ENCODE results near the gene MICALL1. TPM values are rescaled to one million over a fixed set of nuclear protein-coding genes. Genes with fewer than 3 reads are reported as not detected.
"Not testable (repeated sequence)": the region's sequence is repeated elsewhere in the genome, so short reads cannot be mapped to it uniquely, and the experiment has no call there.

The MICALL1 gene
- total and polyA plus RNA-seq, 9 of the 15 experiments (the other 6 are each of a cell fraction or from before 2014, with no cell fraction given) = 0.32 to 21.5 (median 6.1) TPM

DNA sequence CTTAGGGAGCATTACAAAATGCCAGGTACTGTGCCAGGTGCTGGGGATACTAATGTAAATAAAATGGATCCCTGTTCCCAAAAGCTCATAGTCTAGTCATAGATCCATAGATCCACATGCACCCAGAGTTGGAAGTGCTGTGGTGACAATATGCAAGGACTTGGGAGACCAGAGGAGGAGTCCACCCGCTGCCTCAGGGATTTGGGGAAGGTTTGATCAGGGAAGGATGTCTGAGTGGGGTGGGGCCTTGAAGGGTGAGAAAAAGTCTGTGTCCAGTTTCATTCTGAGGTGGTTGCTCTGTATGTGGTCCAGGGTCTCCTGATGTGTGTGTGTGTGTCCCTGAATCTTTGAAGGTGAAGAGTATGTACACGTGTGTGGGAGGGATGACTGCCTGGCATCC lies 69.1 kb downstream of the MICALL1 start:
- TF ChIP-seq ZNF165 (CRISPR knock-in tag; IDR thresholded peaks at IDR 0.05; ENCODE audit: borderline replicate concordance) (no peak), TAL1 (IDR thresholded peaks at IDR 0.05) (no peak), ETV5 (CRISPR knock-in tag; IDR thresholded peaks at IDR 0.05; ENCODE audit: low read depth) (no peak), MAFF (IDR thresholded peaks at IDR 0.05; ENCODE audit: low read length) (no peak), SRSF9 (IDR thresholded peaks at IDR 0.05; ENCODE audit: borderline replicate concordance, low read depth, low read length) (no peak)
- no peaks in the 10 kb centered on the region for H4K20me1 ChIP-seq (replicated peaks; ENCODE audit: control insufficient read depth, insufficient read depth, low read length)
- FAIRE-seq (no peak), ATAC-seq (no peak), DNase-seq (ENCODE audit: extremely low read depth in 1 of 4, low spot score in 3 of 4) (no peak)
- no peak overlapping the region for H3K27ac ChIP-seq (ENCODE audit: extremely low read depth, low read depth, low read length)
- no peak overlapping the region for H3K4me2 ChIP-seq (ENCODE audit: insufficient read depth, low read length)
- intact Hi-C loops (cut with micrococcal nuclease) (no loop called here), in situ Hi-C loops (cut with MboI) (loop anchor here (10.0 kb wide), 1 partner anchor 430 kb away; no protein-coding TSS in a partner anchor)
- peaks cover 0 to 7% of the 10 kb centered on the region in 2 experiments; a peak in 2 of 5 replicates for H3K4me1 ChIP-seq (replicated peaks in 1 of 2; ENCODE audit: control insufficient read depth in 2 of 2, insufficient read depth in 2 of 2, low read length in 2 of 2)
- 67% methylated on average over 2 of the region's 2 CpGs for WGBS (ENCODE audit: insufficient coverage, low coverage, missing lambda C conversion rate)
- no peaks in the 10 kb centered on the region for H3K36me3 ChIP-seq (ENCODE audit: control insufficient read depth, insufficient read depth, low read length)
- CTCF ChIA-PET (ENCODE audit: low intra/inter-chr PET ratio) = no interaction called here
- H3K4me3 ChIP-seq = no peak overlapping the region
- H3K27me3 ChIP-seq (ENCODE audit: control insufficient read depth in 2 of 2, insufficient read depth in 2 of 2, low read length in 2 of 2) = no peaks in the 10 kb centered on the region
- H3K9me1 ChIP-seq (ENCODE audit: control insufficient read depth, insufficient read depth, low read length) = no peaks in the 10 kb centered on the region
- no peak overlapping the region for H2AFZ ChIP-seq (ENCODE audit: low read depth, low read length)
- H3K9me3 ChIP-seq (replicated peaks; ENCODE audit: control insufficient read depth, insufficient read depth, low read depth, low read length) = no peaks in the 10 kb centered on the region
- POLR2A ChIA-PET = interaction anchor here (0.6 kb wide), 1 partner anchor 418 kb away, joined by 3 read pairs; no protein-coding TSS in a partner anchor
- no peak overlapping the region for H3K9ac ChIP-seq (ENCODE audit: insufficient read depth in 1 of 2, low read depth in 2 of 2, low read length in 2 of 2)
- BruUV-seq (replicated peaks) = no TSS peak
- H3K79me2 ChIP-seq (ENCODE audit: control insufficient read depth, insufficient read depth, low read length) = no peaks in the 10 kb centered on the region

DNA sequence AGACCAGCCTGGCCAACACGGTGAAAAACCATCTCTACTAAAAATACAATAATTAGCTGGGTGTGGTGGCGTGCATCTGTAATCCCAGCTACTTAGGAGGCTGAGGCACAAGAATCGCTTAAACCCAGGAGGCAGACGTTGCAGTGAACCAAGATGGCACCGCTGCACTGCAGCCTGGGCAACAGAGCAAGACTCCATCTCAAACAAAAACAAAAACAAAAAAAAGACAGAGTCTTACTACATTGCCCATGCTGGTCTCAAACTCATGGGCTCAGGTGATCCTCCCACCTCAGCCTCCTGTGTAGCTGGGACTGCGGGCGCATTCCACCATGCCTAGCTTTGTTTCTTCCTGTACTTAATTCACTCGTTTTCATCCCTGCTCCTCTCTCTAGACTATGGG lies 69.9 kb downstream of the MICALL1 start:
- H3K4me2 ChIP-seq (ENCODE audit: insufficient read depth, low read length); H3K27me3 ChIP-seq (ENCODE audit: control insufficient read depth in 2 of 2, insufficient read depth in 2 of 2, low read length in 2 of 2); H3K79me2 ChIP-seq (ENCODE audit: control insufficient read depth, insufficient read depth, low read length); BruUV-seq (replicated peaks); H3K9ac ChIP-seq (ENCODE audit: insufficient read depth in 1 of 2, low read depth in 2 of 2, low read length in 2 of 2); H3K4me3 ChIP-seq; H3K4me1 ChIP-seq (replicated peaks in 1 of 2; ENCODE audit: control insufficient read depth in 2 of 2, insufficient read depth in 2 of 2, low read length in 2 of 2); CTCF ChIA-PET (ENCODE audit: low intra/inter-chr PET ratio); H3K9me3 ChIP-seq (replicated peaks; ENCODE audit: control insufficient read depth, insufficient read depth, low read depth, low read length); H3K27ac ChIP-seq (ENCODE audit: extremely low read depth, low read depth, low read length); ATAC-seq; H3K36me3 ChIP-seq (ENCODE audit: control insufficient read depth, insufficient read depth, low read length); H2AFZ ChIP-seq (ENCODE audit: low read depth, low read length); H3K9me1 ChIP-seq (ENCODE audit: control insufficient read depth, insufficient read depth, low read length); FAIRE-seq; H4K20me1 ChIP-seq (replicated peaks; ENCODE audit: control insufficient read depth, insufficient read depth, low read length); POLR2A ChIA-PET; DNase-seq (ENCODE audit: extremely low read depth in 1 of 4, low spot score in 3 of 4); intact Hi-C loops (cut with micrococcal nuclease): not testable (repeated sequence)
- in situ Hi-C loops (cut with MboI) = loop anchor here (10.0 kb wide), 1 partner anchor 431 kb away; no protein-coding TSS in a partner anchor
- 77% methylated on average over 7 of the region's 8 CpGs for WGBS (ENCODE audit: insufficient coverage, low coverage, missing lambda C conversion rate)

Data from K562 (cell line).